Mesothelial cell of epicardium (in vitro differentiated cells): ENCODE measurements around the gene MIA2. TPM values are rescaled to one million over a fixed set of nuclear protein-coding genes. Genes with fewer than 3 reads are reported as not detected.
A peak's percentile ranks its signal among the peaks of the same experiment; 100 is the strongest.

ENCODE experiments used
- DNase-seq, 2 experiments: peaks; one replicate each; pipeline ENCODE4 v3.0.0; 2021; ENCODE audit warnings: low spot score in 2 of 2; ENCODE audit not compliant: unreplicated experiment in 2 of 2
- H3K27ac Mint-ChIP-seq: 2 replicates; pipeline ENCODE4 v1.8.0; 2021; ENCODE audit warnings: mixed read lengths
- H3K27me3 Mint-ChIP-seq: 2 replicates; pipeline ENCODE4 v1.8.0; 2021; ENCODE audit warnings: low read depth, mixed read lengths
- H3K36me3 Mint-ChIP-seq: 2 replicates; pipeline ENCODE4 v1.8.0; 2021; ENCODE audit warnings: mixed read lengths
- H3K4me1 Mint-ChIP-seq: 2 replicates; pipeline ENCODE4 v1.8.0; 2021; ENCODE audit warnings: mixed read lengths
- H3K4me3 Mint-ChIP-seq: 2 replicates; pipeline ENCODE4 v1.8.0; 2021; ENCODE audit warnings: mild to moderate bottlenecking, moderate library complexity, mixed read lengths
- H3K9me3 Mint-ChIP-seq: 2 replicates; pipeline ENCODE4 v1.8.0; 2021; ENCODE audit warnings: mixed read lengths
- CTCF ChIP-seq: fragments of 200-600 bp; sonication (generic); IDR thresholded peaks from one replicate; pipeline ENCODE4 v1.5.0; 2021; ENCODE audit warnings: antibody characterized with exemption; ENCODE audit not compliant: unreplicated experiment
- total RNA-seq: library from RNA; stranded (reverse); gene quantifications from 3 replicates; pipeline ENCODE4 v1.2.1, GENCODE V29; 2021

The MIA2 gene
- total RNA-seq, 1 donor from 2014 or later = 18.9 TPM

- H3K9me3 Mint-ChIP-seq = no peaks in the 10 kb centered on the region
- peaks cover 7% of the 10 kb centered on the region for H3K36me3 Mint-ChIP-seq
- H3K4me3 Mint-ChIP-seq = no peak overlapping the region
- no peak for TF ChIP-seq CTCF
- DNase-seq = no peak
- H3K4me1 Mint-ChIP-seq = no peaks in the 10 kb centered on the region
- H3K27ac Mint-ChIP-seq = no peak overlapping the region
- no peaks in the 10 kb centered on the region for H3K27me3 Mint-ChIP-seq
Measured at GRCh38 chr14:39383026-39383660, 149.4 kb downstream of the MIA2 start.

GRCh38 chr14:39383741-39384140, 150.0 kb downstream of the MIA2 start:
- no peak for DNase-seq
- H3K4me3 Mint-ChIP-seq = no peak overlapping the region
- no peak overlapping the region for H3K27ac Mint-ChIP-seq
- H3K4me1 Mint-ChIP-seq = peaks cover under 1% of the 10 kb centered on the region
- H3K36me3 Mint-ChIP-seq = peaks cover 7% of the 10 kb centered on the region
- no peaks in the 10 kb centered on the region for H3K27me3 Mint-ChIP-seq
- TF ChIP-seq CTCF = no peak
- no peaks in the 10 kb centered on the region for H3K9me3 Mint-ChIP-seq

- Mint-ChIP-seq H3K27me3 (no peaks in the 10 kb centered on the region), H3K36me3 (peaks cover 7% of the 10 kb centered on the region), H3K4me1 (peaks cover 5% of the 10 kb centered on the region), H3K9me3 (no peaks in the 10 kb centered on the region), H3K27ac (no peak overlapping the region), H3K4me3 (no peak overlapping the region)
- no peak for DNase-seq
- TF ChIP-seq CTCF = no peak
Measured at GRCh38 chr14:39384177-39384576, 150.5 kb downstream of the MIA2 start.

DNA sequence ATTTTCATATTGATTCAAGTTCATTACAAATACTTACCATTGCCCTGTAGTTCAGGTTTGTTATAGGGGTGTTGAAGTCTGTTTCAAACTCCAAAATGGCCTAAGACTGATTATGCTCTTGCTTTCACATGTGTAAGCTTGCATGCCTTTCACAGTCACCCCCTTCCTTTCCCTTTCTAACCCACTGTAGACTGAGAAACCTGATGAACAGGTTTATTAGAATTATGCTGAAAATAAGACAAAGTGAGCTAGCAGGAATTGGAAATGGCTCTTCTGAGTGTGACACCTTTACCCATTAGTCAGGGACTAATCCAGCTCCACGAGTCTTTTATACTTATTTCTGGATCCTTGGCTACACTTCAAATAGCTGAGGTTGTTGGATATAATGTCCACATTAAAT, 159.6 kb downstream of the MIA2 start:
- peaks cover 23% of the 10 kb centered on the region for H3K4me1 Mint-ChIP-seq
- peaks cover 9% of the 10 kb centered on the region for H3K36me3 Mint-ChIP-seq
- H3K4me3 Mint-ChIP-seq = no peak overlapping the region
- DNase-seq = no peak
- peak overlapping the region; percentile 30 for H3K27ac Mint-ChIP-seq
- no peaks in the 10 kb centered on the region for H3K27me3 Mint-ChIP-seq
- TF ChIP-seq CTCF = no peak
- H3K9me3 Mint-ChIP-seq = peaks cover 3% of the 10 kb centered on the region

DNA sequence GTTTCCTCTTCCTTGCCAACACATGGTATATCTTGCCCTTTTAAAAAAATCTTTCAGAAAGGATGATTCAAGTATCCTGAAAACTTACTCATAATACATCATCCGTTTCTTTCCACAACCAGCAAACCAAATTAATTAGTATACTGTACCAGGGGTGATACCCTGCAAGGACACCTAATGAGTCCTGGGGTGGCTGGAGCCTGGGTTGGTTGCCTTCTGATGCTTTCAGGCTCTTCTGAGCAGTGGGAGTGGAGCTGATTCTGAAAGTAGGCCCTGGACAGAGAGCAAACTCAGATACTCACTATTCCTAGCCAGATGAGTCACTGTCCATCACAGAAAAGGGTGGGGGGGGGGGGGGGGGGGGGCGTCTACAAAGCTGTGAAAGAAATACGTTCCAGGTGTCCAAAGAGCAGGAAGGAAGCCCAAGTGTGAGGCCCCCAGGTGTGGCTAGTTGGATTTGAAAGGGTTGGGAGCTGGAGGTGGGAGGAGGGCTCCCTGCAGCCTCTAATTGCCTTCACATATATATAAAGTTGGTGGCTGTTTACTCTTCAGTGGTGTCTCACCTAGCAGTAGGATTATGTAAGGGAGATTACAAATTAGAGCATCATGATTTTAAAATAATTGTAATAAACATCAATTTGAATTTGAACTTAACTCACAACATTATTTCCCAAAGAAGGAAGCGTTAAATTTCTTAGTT, 162.0 kb downstream of the MIA2 start:
- DNase-seq = no peak

More for the DNA sequence above, 162.0 kb downstream of the MIA2 start:
- H3K36me3 Mint-ChIP-seq = peaks cover 16% of the 10 kb centered on the region
- no peak overlapping the region for H3K27ac Mint-ChIP-seq
- H3K4me1 Mint-ChIP-seq = peaks cover 6% of the 10 kb centered on the region
- no peak overlapping the region for H3K4me3 Mint-ChIP-seq
- no peaks in the 10 kb centered on the region for H3K27me3 Mint-ChIP-seq
- no peak for TF ChIP-seq CTCF
- H3K9me3 Mint-ChIP-seq = peaks cover 3% of the 10 kb centered on the region
